Liver (tissue), 3 donors: ENCODE results near the gene MAPT.

ENCODE experiments used
- GABPA ChIP-seq, 2 donors: IDR thresholded peaks in 1 of 2; conservative IDR thresholded peaks in 1 of 2; 2 replicates each; pipeline ENCODE4 v1.6.1; 2016; ENCODE audit warnings: antibody characterized with exemption in 2 of 2, mild to moderate bottlenecking in 1 of 2, moderate library complexity in 1 of 2
- HNF4G ChIP-seq: IDR thresholded peaks from 2 replicates; pipeline ENCODE4 v1.6.1; 2016; ENCODE audit warnings: antibody characterized with exemption
- TAF1 ChIP-seq: conservative IDR thresholded peaks from 2 replicates; pipeline ENCODE4 v1.6.1; 2016; ENCODE audit warnings: antibody characterized with exemption, mild to moderate bottlenecking
- YY1 ChIP-seq: IDR thresholded peaks from 2 replicates; pipeline ENCODE4 v1.6.1; 2016; ENCODE audit warnings: antibody characterized with exemption, mild to moderate bottlenecking
- TF ChIP-seq, protein P1 (sequence below): IDR thresholded peaks from 2 replicates; pipeline ENCODE4 v1.6.1; 2016; ENCODE audit warnings: antibody characterized with exemption
- TF ChIP-seq, protein P2 (sequence below): fragments of 150-350 bp; IDR thresholded peaks from 2 replicates; pipeline ENCODE4 v1.5.1; 2017; ENCODE audit warnings: improper control_type of control experiment, low read depth, low read length; ENCODE audit not compliant: missing input control
- donor health status: healthy.
- donor health status: healthy.

DNA sequence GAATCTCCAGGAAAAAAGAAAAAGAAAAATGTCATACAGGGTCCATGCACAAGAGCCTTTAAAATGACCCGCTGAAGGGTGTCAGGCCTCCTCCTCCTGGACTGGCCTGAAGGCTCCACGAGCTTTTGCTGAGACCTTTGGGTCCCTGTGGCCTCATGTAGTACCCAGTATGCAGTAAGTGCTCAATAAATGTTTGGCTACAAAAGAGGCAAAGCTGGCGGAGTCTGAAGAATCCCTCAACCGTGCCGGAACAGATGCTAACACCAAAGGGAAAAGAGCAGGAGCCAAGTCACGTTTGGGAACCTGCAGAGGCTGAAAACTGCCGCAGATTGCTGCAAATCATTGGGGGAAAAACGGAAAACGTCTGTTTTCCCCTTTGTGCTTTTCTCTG, 105.5 kb downstream of the MAPT start:
- TF ChIP-seq, protein P1, sequence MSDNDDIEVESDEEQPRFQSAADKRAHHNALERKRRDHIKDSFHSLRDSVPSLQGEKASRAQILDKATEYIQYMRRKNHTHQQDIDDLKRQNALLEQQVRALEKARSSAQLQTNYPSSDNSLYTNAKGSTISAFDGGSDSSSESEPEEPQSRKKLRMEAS, result no peak
- TF ChIP-seq GABPA (IDR thresholded peaks at IDR 0.05 in 1 of 2, conservative IDR thresholded peaks at IDR 0.05 in 1 of 2) (no peak), TAF1 (no peak), HNF4G (no peak), YY1 (no peak)
- TF ChIP-seq, protein P2, sequence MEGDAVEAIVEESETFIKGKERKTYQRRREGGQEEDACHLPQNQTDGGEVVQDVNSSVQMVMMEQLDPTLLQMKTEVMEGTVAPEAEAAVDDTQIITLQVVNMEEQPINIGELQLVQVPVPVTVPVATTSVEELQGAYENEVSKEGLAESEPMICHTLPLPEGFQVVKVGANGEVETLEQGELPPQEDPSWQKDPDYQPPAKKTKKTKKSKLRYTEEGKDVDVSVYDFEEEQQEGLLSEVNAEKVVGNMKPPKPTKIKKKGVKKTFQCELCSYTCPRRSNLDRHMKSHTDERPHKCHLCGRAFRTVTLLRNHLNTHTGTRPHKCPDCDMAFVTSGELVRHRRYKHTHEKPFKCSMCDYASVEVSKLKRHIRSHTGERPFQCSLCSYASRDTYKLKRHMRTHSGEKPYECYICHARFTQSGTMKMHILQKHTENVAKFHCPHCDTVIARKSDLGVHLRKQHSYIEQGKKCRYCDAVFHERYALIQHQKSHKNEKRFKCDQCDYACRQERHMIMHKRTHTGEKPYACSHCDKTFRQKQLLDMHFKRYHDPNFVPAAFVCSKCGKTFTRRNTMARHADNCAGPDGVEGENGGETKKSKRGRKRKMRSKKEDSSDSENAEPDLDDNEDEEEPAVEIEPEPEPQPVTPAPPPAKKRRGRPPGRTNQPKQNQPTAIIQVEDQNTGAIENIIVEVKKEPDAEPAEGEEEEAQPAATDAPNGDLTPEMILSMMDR, result no peak
